HL-60 (cell line): Measurements from ENCODE around the gene EPB41L4B.
"Not testable (repeated sequence)": the region's sequence is repeated elsewhere in the genome, so short reads cannot be mapped to it uniquely, and the experiment has no call there.

Experiments used
- DNase-seq, 2 experiments: peaks; one replicate each; pipeline ENCODE4 v3.0.0-alpha.2; 2010 to 2020; ENCODE audit warnings: low read depth in 1 of 2, low spot score in 1 of 2
- H3K27ac ChIP-seq: fragments of 250-450 bp; sonication (Bioruptor Pico); replicated peaks from 2 replicates; pipeline ENCODE4 v1.5.1; 2020; ENCODE audit warnings: mild to moderate bottlenecking, moderate library complexity
- H3K27me3 ChIP-seq: fragments of 250-450 bp; sonication (Bioruptor Pico); 2 replicates; pipeline ENCODE4 v1.5.1; 2021; ENCODE audit warnings: mild to moderate bottlenecking, moderate library complexity; ENCODE audit not compliant: insufficient read depth, poor library complexity, severe bottlenecking
- H3K4me3 ChIP-seq: replicated peaks from 2 replicates; pipeline ENCODE4 v1.5.1; 2011; ENCODE audit warnings: mild to moderate bottlenecking, control low read depth, low read length; ENCODE audit not compliant: insufficient read depth
- CTCF ChIP-seq: IDR thresholded peaks from one replicate; pipeline ENCODE4 v1.5.1; 2011; ENCODE audit warnings: low read length, control low read depth, inconsistent platforms; ENCODE audit not compliant: insufficient read depth
- GABPA ChIP-seq: IDR thresholded peaks from 2 replicates; pipeline ENCODE4 v1.6.1; 2012; ENCODE audit warnings: low read depth
- POLR2AphosphoS5 ChIP-seq: IDR thresholded peaks from 2 replicates; pipeline ENCODE4 v1.6.1; 2012; ENCODE audit warnings: low read depth
- REST ChIP-seq: IDR thresholded peaks from 2 replicates; pipeline ENCODE4 v1.6.1; 2012; ENCODE audit warnings: low read depth; ENCODE audit not compliant: insufficient replicate concordance
- SPI1 ChIP-seq: IDR thresholded peaks from 2 replicates; pipeline ENCODE4 v1.6.1; 2012; ENCODE audit warnings: low read depth, mild to moderate bottlenecking, borderline replicate concordance

EPB41L4B gene

GRCh38 chr9:109341561-109341960, 20.7 kb upstream of the EPB41L4B start:
- TF ChIP-seq GABPA (no peak), POLR2AphosphoS5 (no peak), CTCF (no peak), SPI1 (no peak), REST (no peak)

GRCh38 chr9:109340979-109341378, 20.1 kb upstream of the EPB41L4B start:
- not testable (repeated sequence) for H3K27me3 ChIP-seq, H3K4me3 ChIP-seq, H3K27ac ChIP-seq, DNase-seq

More at GRCh38 chr9:109341561-109341960, 20.7 kb upstream of the EPB41L4B start:
- H3K27ac ChIP-seq, result no peak overlapping the region
- no peak overlapping the region for H3K4me3 ChIP-seq
- no peaks in the 10 kb centered on the region for H3K27me3 ChIP-seq
- no peak for DNase-seq

- Histone ChIP-seq H3K27me3 (no peaks in the 10 kb centered on the region), H3K27ac (no peak overlapping the region), H3K4me3 (no peak overlapping the region)
- TF ChIP-seq CTCF (no peak), POLR2AphosphoS5 (no peak), SPI1 (no peak), REST (no peak), GABPA (no peak)
- no peak for DNase-seq
Observed at GRCh38 chr9:109336409-109336808, 15.6 kb upstream of the EPB41L4B start.

- TF ChIP-seq POLR2AphosphoS5, result no peak
- TF ChIP-seq SPI1, result no peak
- no peak for TF ChIP-seq CTCF
- TF ChIP-seq REST, result no peak
- no peak for TF ChIP-seq GABPA
- H3K27ac ChIP-seq, result no peak overlapping the region
- DNase-seq, result no peak
- H3K27me3 ChIP-seq, result no peaks in the 10 kb centered on the region
- H3K4me3 ChIP-seq, result no peak overlapping the region
Observed at GRCh38 chr9:109335929-109336328, 15.1 kb upstream of the EPB41L4B start.
